Measurements from ENCODE around the gene ALG6.
A peak's percentile ranks its signal among the peaks of the same experiment; 100 is the strongest.
"Not testable (repeated sequence)": the region's sequence is repeated elsewhere in the genome, so short reads cannot be mapped to it uniquely, and the experiment has no call there.

Gene ALG6

GRCh38 chr1:63418101-63418500 is 50.7 kb downstream of the ALG6 start:
- no peak for DNase-seq

GRCh38 chr1:63420746-63421145 is 53.3 kb downstream of the ALG6 start:
- DNase-seq = not testable (repeated sequence)

DNA sequence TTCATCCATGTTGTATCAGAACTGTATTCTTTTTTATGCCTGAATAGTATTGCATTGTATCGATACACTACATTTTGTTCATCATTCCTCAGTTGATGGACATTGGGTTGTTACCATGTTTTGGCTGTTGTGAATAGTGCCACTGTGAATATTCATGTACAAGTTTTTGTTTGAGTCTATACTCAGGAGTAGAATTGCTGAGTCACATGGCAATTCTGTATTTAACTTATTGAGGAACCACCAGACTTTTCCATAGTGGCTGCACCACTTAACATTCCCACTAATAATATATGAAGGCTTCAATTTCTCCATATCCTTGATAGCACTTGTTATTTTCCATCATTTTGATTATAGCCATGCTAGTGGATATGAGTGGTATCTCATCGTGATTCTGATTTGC is 56.2 kb downstream of the ALG6 start:
- no peak for DNase-seq

DNA sequence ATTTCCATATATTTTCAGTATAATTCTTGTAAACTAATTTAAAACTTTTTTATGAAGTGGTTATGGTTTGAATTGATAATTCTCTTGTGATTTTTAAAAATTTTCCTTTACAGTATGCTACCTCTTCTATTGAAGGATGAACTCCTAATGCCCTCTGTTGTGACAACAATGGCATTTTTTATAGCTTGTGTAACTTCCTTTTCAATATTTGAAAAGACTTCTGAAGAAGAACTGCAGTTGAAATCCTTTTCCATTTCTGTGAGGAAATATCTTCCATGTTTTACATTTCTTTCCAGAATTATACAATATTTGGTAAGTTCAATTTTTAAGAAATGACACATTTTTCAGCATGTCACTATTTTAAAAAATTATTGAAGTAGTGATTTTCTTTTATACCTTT is 61.4 kb downstream of the ALG6 start:
- DNase-seq = peak in 1 of 2 experiments; percentile 3

DNA sequence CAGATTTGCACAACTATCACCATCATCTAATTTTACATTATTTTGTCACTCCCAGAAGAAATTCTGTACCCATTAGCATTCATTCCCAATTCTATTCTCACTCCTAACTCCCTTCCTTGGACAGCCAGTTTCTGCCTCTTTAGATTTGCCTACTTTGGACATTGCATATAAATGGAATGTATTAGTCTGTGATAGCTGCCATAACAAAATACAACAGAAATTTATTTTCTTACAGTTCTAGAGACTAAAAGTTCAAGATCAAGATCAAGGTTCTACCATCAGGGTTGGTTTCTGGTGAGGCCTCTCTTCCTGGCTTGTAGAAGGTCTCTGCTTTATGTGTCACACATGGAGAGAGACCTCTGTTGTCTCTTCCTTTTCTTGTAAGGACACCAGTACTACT is 61.9 kb downstream of the ALG6 start:
- DNase-seq = no peak

DNA sequence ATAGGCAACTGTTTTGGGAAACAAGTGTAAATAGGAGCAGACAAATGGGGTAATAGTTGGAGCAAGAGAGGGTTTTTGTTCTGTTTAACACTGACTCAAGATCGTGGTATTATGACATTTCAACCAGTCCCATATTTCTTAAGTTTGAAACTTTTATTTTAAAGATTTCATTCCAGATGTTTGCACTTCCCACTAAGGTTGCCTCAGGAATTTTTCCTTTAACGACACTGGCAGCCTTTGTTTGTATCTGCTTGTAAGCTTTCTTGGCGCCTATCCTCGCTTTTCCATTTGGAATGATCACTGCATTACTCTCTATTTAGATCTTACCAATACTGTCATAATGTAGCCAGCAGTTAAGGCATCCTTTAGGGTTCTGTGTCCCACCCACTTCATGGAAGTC is 67.7 kb downstream of the ALG6 start:
- DNase-seq = no peak

DNA sequence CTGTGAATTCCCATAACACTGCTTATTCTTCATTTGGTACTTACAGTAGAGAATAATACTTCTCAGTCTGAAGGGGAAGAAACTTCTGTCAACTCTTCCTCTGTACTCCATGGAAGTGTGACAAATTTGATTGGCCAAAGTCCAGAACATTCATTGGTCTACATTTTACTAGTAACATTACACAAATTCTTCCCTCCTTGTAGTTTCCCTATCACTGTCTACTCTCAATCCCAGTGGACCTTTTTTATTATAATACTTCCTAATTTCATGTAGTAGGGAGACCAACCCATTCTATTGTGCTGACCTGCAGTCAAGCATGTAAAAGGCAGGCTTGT is 74.7 kb downstream of the ALG6 start:
- no peak for DNase-seq

- DNase-seq = no peak
These were observed 81.4 kb downstream of the ALG6 start for GRCh38 chr1:63448731-63449246.

DNA sequence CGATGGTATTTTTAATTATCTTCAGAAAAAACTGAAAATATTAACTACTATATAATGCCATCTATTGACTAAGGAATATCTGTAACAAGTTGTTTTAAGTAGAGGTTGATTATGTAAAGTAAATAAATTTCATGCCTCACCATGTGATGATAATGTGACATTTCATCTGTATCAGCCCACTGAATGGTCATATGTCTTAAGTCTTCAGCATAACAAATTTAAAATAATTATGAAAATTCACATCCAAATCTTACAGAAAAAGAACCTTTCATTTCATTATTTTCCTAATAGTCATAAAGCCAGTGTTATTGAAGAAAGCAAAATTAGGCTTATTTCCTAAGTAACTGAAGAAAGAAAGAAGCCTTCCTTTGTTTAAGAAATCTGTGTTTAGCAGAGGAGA is 83.0 kb downstream of the ALG6 start:
- DNase-seq = no peak

- DNase-seq = no peak
These were observed 85.8 kb downstream of the ALG6 start for GRCh38 chr1:63453232-63453631.

DNA sequence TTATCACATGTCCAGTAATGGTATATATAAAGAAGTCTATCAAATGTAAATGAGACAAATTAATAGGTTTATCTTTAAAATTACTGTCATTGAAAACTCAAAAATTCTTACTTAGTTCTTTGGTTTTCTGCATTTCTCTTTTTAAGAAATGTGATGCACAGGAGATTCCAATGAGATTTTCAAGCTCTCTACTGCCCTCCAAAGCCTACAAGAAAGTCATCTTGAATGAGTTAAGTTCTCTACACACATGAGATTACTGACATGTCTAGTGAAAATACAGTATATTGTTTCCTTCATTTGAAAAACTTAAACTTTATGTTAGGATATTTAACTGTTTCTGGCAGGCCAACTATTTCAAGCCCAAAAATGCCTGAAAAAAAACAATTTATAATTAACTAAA is 86.8 kb downstream of the ALG6 start:
- DNase-seq = peak in 1 of 2 experiments; percentile 17

DNA sequence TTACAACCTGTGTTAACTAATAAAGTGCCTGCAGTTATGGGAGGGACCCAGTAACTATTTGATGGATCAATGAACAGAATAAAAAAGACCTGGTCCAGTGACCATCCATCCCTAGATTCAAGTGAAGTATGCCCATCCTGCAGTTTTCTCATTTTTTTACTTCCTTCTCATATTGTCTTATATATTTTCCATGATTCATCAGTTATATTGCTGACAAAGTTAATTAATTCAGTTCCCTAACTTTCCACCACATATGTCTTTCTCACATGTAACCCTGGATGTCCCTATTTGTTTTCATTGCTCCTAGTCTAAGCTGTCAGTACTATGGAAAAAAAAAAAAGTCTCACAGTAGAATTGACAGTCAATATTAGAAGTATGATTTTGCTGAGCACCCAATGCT is 91.3 kb downstream of the ALG6 start:
- DNase-seq = no peak

GRCh38 chr1:63461661-63462230 is 94.3 kb downstream of the ALG6 start:
- no peak for DNase-seq

GRCh38 chr1:63463248-63463647 is 95.8 kb downstream of the ALG6 start:
- peak in 1 of 2 experiments; percentile 27 for DNase-seq

GRCh38 chr1:63466181-63466580 is 98.8 kb downstream of the ALG6 start:
- no peak for DNase-seq

- DNase-seq = no peak
These were observed 99.3 kb downstream of the ALG6 start for GRCh38 chr1:63466759-63467158.

- not testable (repeated sequence) for DNase-seq
These were observed 101.3 kb downstream of the ALG6 start for GRCh38 chr1:63468683-63469082.

DNA sequence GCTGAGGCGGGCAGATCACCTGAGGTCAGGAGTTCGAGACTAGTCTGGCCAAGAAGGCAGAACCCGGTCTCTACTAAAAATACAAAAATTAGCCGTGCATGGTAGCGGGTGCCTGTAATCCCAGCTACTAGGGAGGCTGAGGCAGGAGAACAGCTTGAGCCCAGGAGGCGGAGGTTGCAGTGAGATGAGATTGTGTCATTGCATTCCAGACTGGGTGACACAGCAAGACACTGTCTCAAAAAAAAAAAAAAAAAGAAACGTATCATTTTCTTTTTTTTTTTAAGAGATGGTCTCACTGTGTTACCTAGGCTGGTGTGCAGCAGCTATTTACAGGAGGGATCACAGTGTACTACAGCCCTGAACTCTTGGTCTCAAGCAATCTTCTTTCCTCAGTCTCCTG is 108.3 kb downstream of the ALG6 start:
- no peak for DNase-seq

- no peak for DNase-seq
These were observed 112.6 kb downstream of the ALG6 start for GRCh38 chr1:63480057-63480456.

DNA sequence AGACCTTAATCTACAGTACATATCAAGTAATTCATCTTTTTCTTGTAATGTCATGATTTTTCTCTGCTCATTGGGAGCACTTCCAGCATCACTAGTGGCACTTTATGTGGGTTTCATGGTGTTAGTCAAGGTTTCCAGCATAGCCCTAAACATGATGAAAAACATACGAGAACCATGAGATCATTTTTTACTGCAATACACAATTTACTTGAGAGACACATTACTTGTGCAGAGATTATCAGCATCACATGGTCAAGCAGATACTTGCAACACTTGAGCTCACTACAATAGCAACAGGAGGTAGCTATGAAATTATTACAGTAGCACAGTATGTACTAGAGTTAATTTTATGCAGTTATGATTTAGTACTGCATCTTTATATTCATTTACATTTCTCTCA is 119.2 kb downstream of the ALG6 start:
- no peak for DNase-seq

- no peak for DNase-seq
These were observed 120.1 kb downstream of the ALG6 start for GRCh38 chr1:63487336-63488065.

All from SW 1271 (cell line).